ENCODE measurements around the gene PAQR8. TPM values are rescaled to one million over a fixed set of nuclear protein-coding genes. Genes with fewer than 3 reads are reported as not detected.

Gene PAQR8
- polyA plus RNA-seq, 1 of the 3 experiments (the other 2 are of a cell fraction) = 2.3 TPM

DNA sequence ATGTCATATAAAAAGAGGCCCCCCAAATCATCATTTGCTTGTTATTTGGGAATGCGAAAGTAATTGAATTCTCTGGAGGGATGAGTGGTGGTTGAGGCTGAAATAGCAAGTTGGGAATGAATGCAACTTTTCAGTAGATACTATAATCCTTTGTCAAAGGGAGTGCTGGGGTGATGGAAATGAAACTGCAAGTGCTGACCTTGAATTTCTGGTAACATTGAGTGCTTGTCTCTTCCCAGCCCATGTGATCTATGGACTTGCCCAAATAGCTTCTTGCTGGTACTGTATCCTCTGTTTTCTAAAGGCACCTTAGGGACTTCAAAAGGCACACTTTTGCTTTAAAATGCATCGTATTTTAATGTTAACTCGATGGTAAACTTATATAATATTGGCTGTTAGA, 14.8 kb downstream of the PAQR8 start:
- POLR2A ChIA-PET = no interaction called here
- H3K9me2 ChIP-seq = no peaks in the 10 kb centered on the region
- H3K9me3 ChIP-seq = no peaks in the 10 kb centered on the region
- no peak overlapping the region for H3K4me2 ChIP-seq
- H3K79me2 ChIP-seq (ENCODE audit: insufficient read depth) = no peaks in the 10 kb centered on the region
- H4K20me1 ChIP-seq (ENCODE audit: insufficient read depth) = no peaks in the 10 kb centered on the region
- no peak overlapping the region for H3K4me3 ChIP-seq (ENCODE audit: low read depth in 2 of 2, low read length in 1 of 2)
- CTCF ChIA-PET = interaction anchor here (2.0 to 2.8 kb wide), 2 partner anchors 15 to 23 kb away, joined by 8 to 15 read pairs; no protein-coding TSS in a partner anchor
- no peak for DNase-seq
- no peaks in the 10 kb centered on the region for H3F3A ChIP-seq (replicated peaks; ENCODE audit: insufficient read depth)
- H2AFZ ChIP-seq (ENCODE audit: low read depth) = no peak overlapping the region
- no peaks in the 10 kb centered on the region for H3K27me3 ChIP-seq (ENCODE audit: insufficient read depth)
- WGBS (ENCODE audit: low lambda C conversion rate) = 91% methylated on average over 3 of the region's 3 CpGs
- no peaks in the 10 kb centered on the region for H3K36me3 ChIP-seq (replicated peaks in 1 of 2; ENCODE audit: control insufficient read depth in 1 of 2, insufficient read depth in 2 of 2, low read length in 1 of 2)
- TF ChIP-seq SIN3A (IDR thresholded peaks at IDR 0.05; ENCODE audit: borderline replicate concordance, low read depth, low read length) (no peak), FOXM1 (IDR thresholded peaks at IDR 0.05; ENCODE audit: low read depth) (no peak)
- TF ChIP-seq, protein P1, sequence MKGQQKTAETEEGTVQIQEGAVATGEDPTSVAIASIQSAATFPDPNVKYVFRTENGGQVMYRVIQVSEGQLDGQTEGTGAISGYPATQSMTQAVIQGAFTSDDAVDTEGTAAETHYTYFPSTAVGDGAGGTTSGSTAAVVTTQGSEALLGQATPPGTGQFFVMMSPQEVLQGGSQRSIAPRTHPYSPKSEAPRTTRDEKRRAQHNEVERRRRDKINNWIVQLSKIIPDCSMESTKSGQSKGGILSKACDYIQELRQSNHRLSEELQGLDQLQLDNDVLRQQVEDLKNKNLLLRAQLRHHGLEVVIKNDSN (IDR thresholded peaks at IDR 0.05; ENCODE audit: borderline replicate concordance, low read depth) = no peak
- no peaks in the 10 kb centered on the region; a peak in 1 of 4 replicates for H3K4me1 ChIP-seq (ENCODE audit: control insufficient read depth in 1 of 2, insufficient read depth in 2 of 2, low read depth in 1 of 2, low read length in 1 of 2)
- no peak overlapping the region for H3K9ac ChIP-seq
- no peak overlapping the region for H3K27ac ChIP-seq (ENCODE audit: low read depth in 2 of 2, low read length in 1 of 2)

DNA sequence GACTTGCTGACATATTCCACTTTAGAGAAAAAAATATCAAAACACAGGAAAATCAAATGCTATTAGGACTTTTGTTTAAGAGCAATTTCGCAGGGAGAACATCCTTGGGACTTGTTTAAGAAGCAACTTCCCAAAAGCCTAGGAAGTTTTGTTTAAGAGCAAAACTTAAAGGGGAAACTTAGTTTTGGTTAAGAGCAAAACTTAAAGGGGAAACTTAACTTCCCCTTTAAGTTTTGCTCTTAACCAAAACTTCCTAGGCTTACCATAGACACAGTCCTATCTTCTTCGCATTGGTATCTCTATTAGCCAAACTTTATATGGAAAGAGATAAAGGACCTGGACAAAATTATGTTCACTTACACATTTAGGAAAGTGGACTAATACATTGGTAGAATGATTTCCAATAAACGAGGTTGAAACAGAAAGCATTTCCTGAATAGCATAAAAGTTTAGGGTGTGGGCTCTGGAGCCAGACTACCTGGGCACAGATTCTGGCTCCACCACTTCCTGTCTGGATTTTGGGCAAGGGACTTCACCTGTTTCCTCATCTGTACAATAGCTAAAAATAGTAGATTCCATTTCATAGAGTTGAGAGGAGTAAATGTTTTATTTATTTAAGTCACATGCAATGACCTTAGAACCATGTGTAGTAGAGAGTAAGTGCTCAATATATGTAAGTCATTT, 15.7 kb downstream of the PAQR8 start:
- DNase-seq = no peak
- Histone ChIP-seq H3K9ac (no peak overlapping the region), H3K4me2 (no peak overlapping the region), H3K4me1 (ENCODE audit: control insufficient read depth in 1 of 2, insufficient read depth in 2 of 2, low read depth in 1 of 2, low read length in 1 of 2) (no peaks in the 10 kb centered on the region; a peak in 1 of 4 replicates), H3K79me2 (ENCODE audit: insufficient read depth) (no peaks in the 10 kb centered on the region), H3K27ac (ENCODE audit: low read depth in 2 of 2, low read length in 1 of 2) (no peak overlapping the region), H3K9me2 (no peaks in the 10 kb centered on the region), H3K36me3 (replicated peaks in 1 of 2; ENCODE audit: control insufficient read depth in 1 of 2, insufficient read depth in 2 of 2, low read length in 1 of 2) (no peaks in the 10 kb centered on the region), H2AFZ (ENCODE audit: low read depth) (no peak overlapping the region), H3K4me3 (ENCODE audit: low read depth in 2 of 2, low read length in 1 of 2) (no peak overlapping the region), H3F3A (replicated peaks; ENCODE audit: insufficient read depth) (no peaks in the 10 kb centered on the region), H3K9me3 (no peaks in the 10 kb centered on the region), H4K20me1 (ENCODE audit: insufficient read depth) (no peaks in the 10 kb centered on the region), H3K27me3 (ENCODE audit: insufficient read depth) (no peaks in the 10 kb centered on the region)
- 75% methylated on average over 3 of the region's 3 CpGs for WGBS (ENCODE audit: low lambda C conversion rate)
- ChIA-PET POLR2A (interaction anchor here (0.6 kb wide), 1 partner anchor 13 kb away, joined by 3 read pairs; no protein-coding TSS in a partner anchor), CTCF (interaction anchor here (2.0 kb wide), 1 partner anchor 14 kb away, joined by 8 read pairs; no protein-coding TSS in a partner anchor)
- no peak for TF ChIP-seq EP300 (IDR thresholded peaks at IDR 0.05; ENCODE audit: borderline replicate concordance in 1 of 2, low read depth in 1 of 2, low read length in 1 of 2)
- TF ChIP-seq RCOR1 (IDR thresholded peaks at IDR 0.05; ENCODE audit: low read length) = no peak
- no peak for TF ChIP-seq EZH2phosphoT487 (IDR thresholded peaks at IDR 0.05; ENCODE audit: borderline replicate concordance, low read depth)
- no peak for TF ChIP-seq RXRA (IDR thresholded peaks at IDR 0.05; ENCODE audit: borderline replicate concordance, low read depth)
- TF ChIP-seq TCF12 (IDR thresholded peaks at IDR 0.05) = no peak
- TF ChIP-seq CHD2 (IDR thresholded peaks at IDR 0.05; ENCODE audit: low read length, partially characterized antibody) = no peak
- no peak for TF ChIP-seq FOXJ3 (CRISPR knock-in tag; IDR thresholded peaks at IDR 0.05)
- TF ChIP-seq, protein P2, sequence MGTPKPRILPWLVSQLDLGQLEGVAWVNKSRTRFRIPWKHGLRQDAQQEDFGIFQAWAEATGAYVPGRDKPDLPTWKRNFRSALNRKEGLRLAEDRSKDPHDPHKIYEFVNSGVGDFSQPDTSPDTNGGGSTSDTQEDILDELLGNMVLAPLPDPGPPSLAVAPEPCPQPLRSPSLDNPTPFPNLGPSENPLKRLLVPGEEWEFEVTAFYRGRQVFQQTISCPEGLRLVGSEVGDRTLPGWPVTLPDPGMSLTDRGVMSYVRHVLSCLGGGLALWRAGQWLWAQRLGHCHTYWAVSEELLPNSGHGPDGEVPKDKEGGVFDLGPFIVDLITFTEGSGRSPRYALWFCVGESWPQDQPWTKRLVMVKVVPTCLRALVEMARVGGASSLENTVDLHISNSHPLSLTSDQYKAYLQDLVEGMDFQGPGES (IDR thresholded peaks at IDR 0.05; ENCODE audit: low read depth, low read length) = no peak
- no peak for TF ChIP-seq POLR2AphosphoS5 (IDR thresholded peaks at IDR 0.05; ENCODE audit: low read depth, low read length)
- TF ChIP-seq NFIC (IDR thresholded peaks at IDR 0.05; ENCODE audit: borderline replicate concordance) = no peak
- no peak for TF ChIP-seq RFX5 (IDR thresholded peaks at IDR 0.05; ENCODE audit: low read length)
- TF ChIP-seq YY1 (IDR thresholded peaks at IDR 0.05; ENCODE audit: low read depth) = no peak
- no peak for TF ChIP-seq FOSL2 (IDR thresholded peaks at IDR 0.05; ENCODE audit: borderline replicate concordance, low read depth)
- TF ChIP-seq NRF1 (IDR thresholded peaks at IDR 0.05; ENCODE audit: low read depth, low read length) = no peak
- TF ChIP-seq, protein P3, sequence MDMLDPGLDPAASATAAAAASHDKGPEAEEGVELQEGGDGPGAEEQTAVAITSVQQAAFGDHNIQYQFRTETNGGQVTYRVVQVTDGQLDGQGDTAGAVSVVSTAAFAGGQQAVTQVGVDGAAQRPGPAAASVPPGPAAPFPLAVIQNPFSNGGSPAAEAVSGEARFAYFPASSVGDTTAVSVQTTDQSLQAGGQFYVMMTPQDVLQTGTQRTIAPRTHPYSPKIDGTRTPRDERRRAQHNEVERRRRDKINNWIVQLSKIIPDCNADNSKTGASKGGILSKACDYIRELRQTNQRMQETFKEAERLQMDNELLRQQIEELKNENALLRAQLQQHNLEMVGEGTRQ (IDR thresholded peaks at IDR 0.05; ENCODE audit: borderline replicate concordance, low read depth, low read length) = no peak
- TF ChIP-seq, protein P4, sequence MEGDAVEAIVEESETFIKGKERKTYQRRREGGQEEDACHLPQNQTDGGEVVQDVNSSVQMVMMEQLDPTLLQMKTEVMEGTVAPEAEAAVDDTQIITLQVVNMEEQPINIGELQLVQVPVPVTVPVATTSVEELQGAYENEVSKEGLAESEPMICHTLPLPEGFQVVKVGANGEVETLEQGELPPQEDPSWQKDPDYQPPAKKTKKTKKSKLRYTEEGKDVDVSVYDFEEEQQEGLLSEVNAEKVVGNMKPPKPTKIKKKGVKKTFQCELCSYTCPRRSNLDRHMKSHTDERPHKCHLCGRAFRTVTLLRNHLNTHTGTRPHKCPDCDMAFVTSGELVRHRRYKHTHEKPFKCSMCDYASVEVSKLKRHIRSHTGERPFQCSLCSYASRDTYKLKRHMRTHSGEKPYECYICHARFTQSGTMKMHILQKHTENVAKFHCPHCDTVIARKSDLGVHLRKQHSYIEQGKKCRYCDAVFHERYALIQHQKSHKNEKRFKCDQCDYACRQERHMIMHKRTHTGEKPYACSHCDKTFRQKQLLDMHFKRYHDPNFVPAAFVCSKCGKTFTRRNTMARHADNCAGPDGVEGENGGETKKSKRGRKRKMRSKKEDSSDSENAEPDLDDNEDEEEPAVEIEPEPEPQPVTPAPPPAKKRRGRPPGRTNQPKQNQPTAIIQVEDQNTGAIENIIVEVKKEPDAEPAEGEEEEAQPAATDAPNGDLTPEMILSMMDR (IDR thresholded peaks at IDR 0.05) = no peak
- TF ChIP-seq, protein P5, sequence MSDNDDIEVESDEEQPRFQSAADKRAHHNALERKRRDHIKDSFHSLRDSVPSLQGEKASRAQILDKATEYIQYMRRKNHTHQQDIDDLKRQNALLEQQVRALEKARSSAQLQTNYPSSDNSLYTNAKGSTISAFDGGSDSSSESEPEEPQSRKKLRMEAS (IDR thresholded peaks at IDR 0.05; ENCODE audit: low read depth) = no peak
- no peak for TF ChIP-seq RAD21 (IDR thresholded peaks at IDR 0.05; ENCODE audit: low read length)
- no peak for TF ChIP-seq MXI1 (IDR thresholded peaks at IDR 0.05; ENCODE audit: low read depth, low read length)
